GM19397 (cell line): ENCODE data around the gene ARL14.
"Not testable (repeated sequence)": the region's sequence is repeated elsewhere in the genome, so short reads cannot be mapped to it uniquely, and the experiment has no call there.

Experiments used
- ATAC-seq: cut with Tn5 transposase; IDR thresholded peaks from one replicate; pipeline ENCODE4 v1.9.1; 2021; ENCODE audit warnings: mild to moderate bottlenecking, moderate library complexity; ENCODE audit not compliant: unreplicated experiment

ARL14 gene

DNA sequence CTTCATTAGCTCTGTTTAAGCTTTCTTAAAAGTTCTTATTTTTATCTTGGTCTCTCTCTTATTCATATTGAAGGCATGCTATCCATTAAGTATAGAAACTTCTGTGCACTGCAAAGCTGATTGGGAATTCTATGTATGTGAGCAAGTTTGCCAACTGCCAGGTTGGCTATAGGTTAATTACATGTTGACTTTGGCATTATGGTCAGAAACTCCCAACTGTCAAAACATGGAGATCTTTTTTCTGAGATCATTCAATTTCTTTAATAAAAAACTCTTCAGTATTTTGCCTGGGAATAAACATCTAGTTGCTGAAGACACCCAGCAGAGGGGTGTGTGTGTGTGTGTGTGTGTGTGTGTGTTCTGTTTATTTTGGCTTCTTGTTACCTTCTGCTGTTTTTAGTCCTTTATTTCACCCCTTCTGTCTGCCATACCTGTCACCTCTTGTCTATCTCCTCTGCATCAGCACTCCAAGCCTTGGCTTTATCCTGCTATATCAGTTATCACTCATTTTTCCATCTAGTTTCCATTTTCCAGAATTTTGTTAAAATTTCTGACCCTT, 1.3 kb upstream of the ARL14 start:
- ATAC-seq: no peak

DNA sequence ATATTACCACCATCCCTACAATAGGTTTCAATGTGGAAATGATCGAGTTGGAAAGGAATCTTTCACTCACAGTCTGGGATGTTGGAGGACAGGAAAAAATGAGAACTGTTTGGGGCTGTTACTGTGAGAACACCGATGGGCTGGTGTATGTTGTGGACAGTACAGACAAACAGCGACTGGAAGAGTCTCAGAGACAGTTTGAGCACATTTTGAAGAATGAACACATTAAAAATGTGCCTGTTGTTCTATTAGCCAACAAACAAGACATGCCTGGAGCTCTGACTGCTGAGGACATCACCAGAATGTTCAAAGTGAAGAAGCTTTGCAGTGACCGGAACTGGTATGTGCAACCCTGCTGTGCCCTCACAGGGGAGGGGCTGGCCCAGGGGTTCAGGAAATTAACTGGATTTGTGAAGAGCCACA, 510 bp downstream of the ARL14 start:
- ATAC-seq: no peak

DNA sequence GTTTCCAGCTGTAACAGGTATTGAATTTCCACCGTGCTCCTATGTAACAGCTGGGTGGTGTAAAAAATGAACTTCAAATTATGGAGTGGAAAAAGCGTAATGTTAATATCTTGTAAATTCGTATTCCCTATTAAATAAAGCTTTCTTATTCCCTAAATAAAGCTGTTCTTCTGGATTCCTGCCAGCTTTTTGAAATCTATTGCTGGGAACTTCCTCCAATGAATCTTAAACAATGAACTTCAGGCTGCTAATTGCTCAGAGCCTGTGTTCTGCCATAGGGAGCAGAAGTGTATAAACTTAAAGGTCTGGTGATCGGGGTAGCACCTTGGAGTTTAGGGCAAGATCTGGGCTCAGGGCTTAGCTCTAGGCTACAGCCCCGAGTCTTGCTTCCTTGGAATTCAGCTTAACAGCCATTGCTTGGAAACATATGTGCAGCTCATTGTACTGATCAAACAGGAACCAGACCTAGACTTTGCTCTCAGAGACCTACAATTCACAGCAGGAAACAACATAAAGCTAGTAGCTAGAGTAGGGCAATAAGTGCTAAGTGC, 1.4 kb downstream of the ARL14 start:
- ATAC-seq: no peak

DNA sequence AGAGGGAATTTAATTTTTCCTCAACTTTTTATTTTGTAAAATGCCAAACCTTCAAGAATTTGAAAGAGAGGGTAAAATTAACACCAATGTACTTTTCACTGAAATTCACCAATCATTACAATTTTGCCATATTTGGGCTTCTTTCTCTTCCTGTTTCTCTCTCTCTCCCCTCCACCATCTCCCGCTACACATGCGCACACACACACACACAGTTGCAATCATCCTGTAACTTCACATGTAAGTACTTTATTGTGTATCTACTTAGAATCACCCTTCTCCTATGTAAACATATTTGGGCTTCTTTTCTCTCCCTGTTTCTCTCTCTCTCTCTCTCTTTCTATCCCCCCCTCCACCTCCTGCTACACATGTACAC, 7.4 kb downstream of the ARL14 start:
- no peak for ATAC-seq

DNA sequence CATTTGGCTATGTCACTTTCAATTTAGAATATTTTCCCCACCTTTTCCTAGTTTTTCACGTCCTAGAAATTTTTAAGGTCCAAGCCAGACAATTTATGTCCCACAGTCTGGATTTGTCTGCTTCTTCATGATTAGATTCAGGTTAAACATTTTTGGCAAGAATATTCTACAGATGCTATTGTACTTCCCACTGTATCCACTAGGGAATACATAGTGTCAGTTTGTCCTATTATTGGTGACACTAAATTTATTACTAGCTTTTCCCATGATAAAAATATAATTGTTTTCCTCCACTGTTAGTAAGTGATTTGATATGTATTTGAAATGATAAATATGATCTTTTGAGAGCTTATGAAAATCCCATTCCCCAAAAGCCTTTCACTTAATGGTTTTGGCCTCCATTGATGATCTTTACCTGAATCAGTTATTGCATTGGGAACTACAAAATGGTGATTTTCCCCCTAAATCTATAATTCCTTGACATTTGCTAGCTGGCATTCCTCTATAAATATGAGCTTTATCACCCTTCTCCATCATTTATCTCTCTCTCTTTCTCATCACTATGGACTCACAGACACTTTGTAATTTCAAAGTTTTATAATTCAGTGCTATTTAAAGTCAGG, 8.3 kb downstream of the ARL14 start:
- ATAC-seq: no peak

DNA sequence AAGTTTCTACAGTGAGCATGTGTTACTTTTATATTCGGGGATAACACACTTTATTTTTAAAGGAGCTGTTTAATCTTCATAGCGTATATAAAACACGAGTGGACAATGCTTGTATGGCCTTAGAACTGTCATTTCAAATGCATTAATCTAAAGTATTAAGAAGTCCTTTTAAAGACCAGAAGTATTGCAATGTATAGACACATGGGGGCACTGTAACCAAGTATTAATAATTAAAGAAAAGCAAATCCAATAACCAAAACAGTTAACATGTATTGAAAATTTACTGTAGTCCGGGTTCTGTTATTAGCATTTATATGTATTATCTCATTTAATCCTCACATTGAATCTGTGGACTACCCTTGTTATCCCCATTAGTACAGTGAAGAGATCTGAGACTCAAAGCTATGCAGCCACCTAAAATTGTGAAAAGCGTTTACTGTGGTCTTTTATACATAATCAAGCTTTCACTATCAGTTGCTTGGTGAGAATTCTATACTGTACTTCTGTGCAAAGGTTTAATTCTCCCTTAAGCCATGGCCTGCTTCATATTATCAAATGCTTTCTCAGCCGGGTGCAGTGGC, 10.1 kb downstream of the ARL14 start:
- ATAC-seq: no peak

DNA sequence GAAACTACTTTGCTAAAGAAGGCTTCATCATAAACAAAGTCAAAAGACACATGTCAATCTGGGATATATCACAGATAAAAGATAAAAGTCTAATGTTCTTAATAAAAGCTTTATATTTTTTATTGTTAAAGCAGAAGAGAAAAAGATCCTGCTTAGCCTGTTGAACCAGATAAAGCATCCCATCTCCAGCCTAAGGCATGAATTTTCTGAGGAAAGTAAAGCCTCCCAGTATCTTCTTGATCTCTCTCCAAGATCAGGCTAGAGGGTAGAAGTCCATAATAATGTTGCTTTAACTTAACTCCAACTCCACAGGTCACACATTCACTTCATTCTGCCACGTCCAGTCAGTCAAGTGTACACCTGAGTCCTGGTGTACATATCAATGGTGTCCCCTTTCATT, 14.2 kb downstream of the ARL14 start:
- no peak for ATAC-seq

DNA sequence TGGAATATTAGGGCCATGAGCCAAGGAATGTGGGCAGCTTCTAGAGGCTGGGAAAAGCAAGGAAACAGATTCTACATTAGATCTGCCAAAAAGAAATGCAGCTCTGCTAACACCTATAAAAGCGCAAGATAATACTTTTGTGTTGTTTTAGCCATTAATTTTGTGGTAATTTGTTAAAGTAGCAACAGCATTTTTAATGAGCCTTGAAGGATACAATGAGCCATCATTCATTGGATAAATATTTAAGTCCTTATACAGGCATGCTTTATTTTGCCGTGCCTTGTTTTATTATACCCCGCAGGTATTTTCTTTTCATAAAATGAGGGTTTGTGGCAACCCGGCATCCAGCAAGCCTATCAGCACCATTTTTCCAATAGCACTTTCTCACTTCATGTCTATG, 15.0 kb downstream of the ARL14 start:
- no peak for ATAC-seq

DNA sequence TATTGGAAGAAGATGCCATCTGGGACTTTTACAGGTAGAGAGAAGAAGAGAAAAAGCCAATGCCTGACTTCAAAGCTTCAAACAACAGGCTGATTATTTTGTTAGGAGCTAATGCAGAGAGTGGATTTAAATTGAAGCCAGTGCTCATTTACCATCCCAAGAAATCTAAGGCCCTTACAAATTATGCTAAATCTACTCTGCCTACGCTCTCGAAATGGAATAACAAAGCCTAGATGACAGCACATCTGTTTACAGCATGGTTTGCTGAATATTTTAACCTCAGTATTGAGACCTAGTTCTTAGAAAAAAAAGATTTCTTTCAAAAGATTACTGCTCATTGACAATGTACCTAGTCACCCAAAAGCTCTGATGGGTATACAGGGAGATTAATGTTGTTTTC, 16.2 kb downstream of the ARL14 start:
- ATAC-seq: no peak

DNA sequence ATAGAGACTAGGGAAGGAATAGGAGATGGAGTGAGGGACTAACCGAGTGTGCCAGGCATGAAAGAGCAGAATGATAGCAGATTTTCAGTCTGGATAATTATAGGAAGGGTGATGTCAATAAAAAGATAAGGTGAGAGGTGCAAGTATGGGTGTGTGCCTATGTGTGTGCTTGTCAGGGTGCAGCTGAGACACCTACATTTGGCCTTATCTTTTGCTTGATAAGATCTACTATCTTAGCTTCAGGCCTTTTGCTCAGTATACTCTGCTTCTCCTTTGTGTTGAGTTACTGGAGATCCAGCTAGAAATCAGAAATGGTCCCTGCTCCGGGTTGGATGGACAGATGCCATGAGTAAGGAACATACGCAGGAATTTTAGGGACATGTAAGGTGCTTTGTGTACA, 17.4 kb downstream of the ARL14 start:
- ATAC-seq: no peak

DNA sequence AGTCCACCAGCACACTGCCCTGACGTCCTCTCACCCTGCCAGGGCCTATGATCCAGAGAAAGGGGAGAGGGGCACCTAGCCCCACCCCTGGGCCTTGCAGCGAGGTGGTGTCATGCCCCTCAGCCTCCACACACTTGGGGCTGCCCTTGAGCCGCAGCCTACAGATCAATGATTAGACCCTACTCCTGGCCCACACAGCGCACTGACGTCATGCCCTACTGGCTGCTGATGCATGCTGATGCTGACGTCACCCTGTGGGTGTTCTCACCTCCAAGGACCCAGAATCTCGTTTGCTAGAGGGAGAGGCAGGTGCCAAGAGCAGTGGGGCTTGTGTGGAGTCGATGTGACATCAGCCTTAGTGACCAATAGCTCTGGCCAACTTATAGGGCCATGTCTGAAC, 18.0 kb downstream of the ARL14 start:
- ATAC-seq: no peak

DNA sequence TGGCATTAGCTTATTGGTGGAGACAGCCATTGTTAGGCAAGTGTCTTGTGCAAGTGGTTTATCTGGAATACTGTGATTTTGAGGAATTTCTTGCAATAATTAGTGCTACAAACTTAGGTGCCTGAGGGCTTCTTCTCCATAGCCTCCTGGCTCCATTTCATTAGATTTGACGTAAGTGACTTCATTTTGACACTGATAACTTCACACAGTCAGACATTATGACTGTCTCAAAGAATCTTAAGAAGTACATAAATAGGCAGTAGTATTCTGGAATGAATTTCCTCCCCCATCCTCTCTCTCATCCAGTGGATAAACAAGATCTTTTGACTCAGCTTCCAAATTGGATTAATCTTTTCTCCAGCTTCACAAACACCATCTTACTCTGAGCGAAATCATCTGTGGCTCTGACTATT, 19.0 kb downstream of the ARL14 start:
- ATAC-seq: no peak

DNA sequence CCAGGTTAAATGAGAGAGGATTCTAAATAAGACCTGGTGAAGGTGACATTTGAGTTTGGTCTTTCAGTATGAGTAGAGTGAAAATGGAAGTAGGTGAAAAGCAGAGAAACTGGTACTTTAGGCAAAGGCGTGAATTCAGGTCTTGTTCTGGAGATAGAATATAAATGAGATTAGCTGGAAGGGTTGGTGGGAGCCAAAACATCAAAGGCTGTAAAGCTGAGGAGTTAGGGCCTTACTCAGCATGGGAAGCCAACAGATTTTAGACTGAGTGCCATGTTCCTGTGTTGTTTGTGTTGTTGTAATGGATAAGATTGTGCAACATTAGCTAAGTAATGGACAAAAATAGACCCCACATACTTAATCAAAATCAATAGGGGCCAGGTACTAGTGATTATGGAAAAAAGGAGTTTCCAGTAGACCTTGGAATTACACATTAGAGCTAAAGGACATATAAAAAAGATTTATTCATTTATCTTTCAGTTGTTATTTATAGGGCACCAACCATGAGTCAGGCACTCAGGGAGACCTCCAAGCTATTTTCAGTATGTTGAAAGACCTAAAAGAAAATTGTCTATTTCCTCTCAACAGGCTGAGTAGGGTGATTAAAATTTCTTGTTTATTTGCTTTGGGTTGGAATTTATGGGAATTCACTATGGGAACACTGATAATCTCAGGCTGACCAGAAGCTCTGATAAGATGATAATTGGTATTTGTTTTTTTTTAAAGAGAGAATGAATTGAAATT, 20.8 kb downstream of the ARL14 start:
- no peak for ATAC-seq

DNA sequence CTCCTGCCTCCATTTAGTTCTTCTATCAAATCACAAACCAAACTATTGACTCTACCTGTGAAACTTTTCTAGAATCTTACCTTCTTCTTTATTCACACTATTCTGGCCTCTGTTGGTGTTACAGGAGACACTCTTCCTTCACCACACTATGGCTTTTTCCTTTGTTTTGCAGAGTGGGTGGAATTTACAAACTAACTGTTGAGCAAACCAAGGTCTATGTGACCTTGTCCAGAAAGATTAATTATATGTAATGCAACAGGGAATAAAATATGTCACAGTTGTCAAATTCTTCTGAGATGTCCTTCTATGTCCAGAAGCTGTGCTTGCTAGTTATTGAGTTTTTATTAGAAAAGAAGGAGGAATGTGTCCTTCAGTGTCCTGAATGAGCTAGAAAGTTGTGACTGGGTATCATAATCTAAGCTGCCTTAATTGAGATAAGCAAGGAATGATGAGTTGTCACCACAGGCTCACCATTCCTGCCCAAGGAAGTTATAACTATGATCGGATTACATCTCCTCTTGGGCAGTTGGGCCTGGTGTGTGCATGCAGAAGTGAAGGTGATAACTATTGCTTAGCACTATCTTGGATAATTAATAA, 21.7 kb downstream of the ARL14 start:
- no peak for ATAC-seq

DNA sequence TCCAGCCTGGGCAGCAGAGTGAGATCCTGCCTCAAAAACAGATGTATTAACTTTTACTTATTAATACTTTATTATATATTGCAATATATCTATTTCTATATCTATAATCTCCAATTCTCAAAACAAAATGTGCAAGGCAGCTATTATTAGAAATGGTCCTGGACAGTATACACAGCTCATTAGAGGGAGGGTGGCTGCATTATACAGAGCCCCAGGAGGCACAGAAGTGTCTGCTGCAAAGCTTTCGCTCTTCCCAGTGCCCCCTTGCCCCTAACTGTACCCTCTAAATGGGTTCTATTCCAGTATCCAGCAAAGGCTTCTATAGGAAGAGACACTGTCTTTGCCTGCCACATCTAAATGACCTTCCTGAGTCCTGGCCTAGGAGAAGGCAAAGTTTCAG, 24.5 kb downstream of the ARL14 start:
- ATAC-seq: no peak

DNA sequence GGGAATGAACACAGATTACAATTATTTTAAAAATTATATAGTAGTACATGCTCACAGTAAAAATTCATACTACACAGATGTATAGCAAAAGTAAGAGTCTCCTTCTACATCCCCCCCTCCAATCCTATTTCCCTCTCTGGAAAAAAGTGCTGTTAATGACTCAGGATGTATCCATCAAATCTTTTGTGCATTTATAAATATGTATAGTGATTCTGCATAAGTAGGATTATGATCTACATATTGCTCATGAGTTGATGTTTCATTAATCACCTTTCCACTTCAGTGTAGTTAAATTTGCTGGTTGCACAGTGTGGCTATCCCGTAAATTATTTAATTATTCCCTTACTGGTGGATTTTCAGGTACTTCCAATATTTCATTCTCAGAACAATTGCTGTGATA, 25.3 kb downstream of the ARL14 start:
- ATAC-seq: no peak

DNA sequence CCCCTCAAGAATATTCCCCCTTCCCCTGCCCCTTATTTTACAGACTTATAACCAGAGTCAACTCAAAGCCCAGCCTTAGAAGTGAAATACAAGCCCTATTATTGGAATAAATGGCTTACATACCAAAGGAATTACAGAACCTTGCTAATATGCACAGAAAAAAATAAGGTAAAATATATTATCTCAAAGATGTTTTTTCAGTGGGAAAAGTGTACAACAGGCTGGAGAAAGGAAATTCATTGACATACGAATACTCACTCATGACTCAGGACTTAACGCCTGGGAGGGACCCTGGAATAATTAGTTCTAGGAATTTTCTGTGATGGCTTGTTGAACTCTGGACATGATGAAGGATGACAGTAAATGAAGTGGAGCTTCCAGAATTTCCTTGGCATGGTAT, 27.0 kb downstream of the ARL14 start:
- ATAC-seq: no peak

DNA sequence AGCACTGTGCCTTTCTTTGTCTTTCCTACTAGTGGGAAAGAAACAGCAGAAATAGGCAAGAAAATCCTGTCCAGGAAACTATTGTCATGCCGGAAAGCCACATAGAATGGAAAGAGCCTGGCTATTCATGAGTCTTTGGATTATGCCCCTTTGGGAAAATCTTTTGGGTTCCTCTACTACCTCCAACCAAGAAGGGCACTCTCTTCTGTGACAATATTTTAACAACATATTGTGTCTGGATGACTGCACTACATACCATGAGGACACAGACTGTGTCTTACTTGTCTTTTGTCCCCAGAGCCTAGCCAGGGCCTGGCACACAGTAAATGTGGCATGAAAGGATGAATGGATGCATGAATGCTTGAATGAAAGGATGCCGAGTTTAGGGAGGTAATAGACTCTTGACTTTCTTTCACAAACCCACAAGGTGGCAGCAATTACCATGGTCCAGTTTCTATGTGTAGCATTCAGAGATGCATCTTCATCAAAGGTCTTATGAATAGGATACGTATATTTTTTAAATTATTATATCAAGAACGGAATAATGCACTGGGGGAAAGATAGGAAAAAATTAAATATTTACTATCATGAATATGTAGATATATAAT, 30.3 kb downstream of the ARL14 start:
- peak; percentile 63 for ATAC-seq

DNA sequence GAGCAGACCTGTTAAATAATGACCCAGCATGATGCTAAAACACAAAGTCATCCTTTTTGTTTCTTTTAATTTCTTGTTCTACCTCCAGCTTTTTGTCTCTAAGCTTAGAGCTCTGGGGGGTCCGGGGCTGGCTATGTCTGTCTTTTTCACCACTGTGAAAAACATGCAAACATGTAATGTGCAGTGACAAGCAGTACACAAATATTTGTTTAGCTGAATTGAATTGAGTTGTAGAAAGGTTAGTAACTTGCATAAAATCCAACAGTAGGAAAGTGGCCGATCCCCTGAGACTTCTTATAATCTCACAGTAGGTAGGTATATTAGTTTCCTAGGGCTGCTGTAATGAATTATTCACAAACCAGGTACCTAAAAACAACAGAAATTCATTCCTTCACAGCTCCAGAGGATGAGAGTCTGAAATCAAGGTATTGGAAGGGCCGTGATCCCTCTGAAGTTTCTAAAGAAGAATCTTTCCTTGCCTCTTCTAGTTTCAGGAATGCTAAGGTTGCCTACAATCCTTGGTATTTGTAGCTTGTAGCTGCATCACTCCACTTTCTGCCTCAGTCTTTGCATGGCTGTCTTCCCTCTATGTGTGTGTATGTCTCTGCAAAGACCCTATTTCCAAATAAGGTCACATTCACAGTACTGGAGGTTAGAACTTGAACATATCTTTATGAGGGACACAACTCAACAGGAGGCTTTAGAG, 32.7 kb downstream of the ARL14 start:
- no peak for ATAC-seq

DNA sequence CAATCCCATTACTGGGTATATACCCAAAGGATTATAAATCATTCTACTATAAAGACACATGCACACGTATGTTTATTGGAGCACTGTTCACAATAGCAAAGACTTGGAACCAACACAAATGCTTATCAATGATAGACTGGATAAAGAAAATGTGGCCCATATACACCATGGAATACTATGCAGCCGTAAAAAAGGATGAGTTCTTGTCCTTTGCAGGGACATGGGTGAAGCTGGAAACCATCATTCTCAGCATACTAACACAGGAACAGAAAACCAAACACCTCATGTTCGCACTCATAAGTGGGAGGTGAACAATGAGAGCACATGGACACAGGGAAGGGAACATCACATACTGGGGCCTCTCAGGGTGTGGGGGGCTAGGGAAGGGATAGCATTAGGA, 36.2 kb downstream of the ARL14 start:
- ATAC-seq: not testable (repeated sequence)
